HepG2 (cell line): ENCODE measurements around the gene PGPEP1. TPM values are rescaled to one million over a fixed set of nuclear protein-coding genes. Genes with fewer than 3 reads are reported as not detected.
A peak's percentile ranks its signal among the peaks of the same experiment; 100 is the strongest.

Source experiments
- ARNT2 ChIP-seq: sonication (generic); formaldehyde crosslinking; IDR thresholded peaks from 2 replicates; pipeline ENCODE4 v1.8.0; 2022; ENCODE audit warnings: mild to moderate bottlenecking, low read depth, missing genetic modification reagents, moderate library complexity
- BORCS8-MEF2B ChIP-seq: sonication (generic); formaldehyde crosslinking; IDR thresholded peaks from 2 replicates; pipeline ENCODE4 v1.8.0; 2022; ENCODE audit warnings: mild to moderate bottlenecking, missing genetic modification reagents
- FOXJ3 ChIP-seq: sonication (generic); formaldehyde crosslinking; IDR thresholded peaks from 2 replicates; pipeline ENCODE4 v1.4.0; 2020; ENCODE audit warnings: missing genetic modification reagents, mild to moderate bottlenecking, borderline replicate concordance
- HOXA3 ChIP-seq: sonication (generic); formaldehyde crosslinking; IDR thresholded peaks from 2 replicates; pipeline ENCODE4 v1.5.0; 2020; ENCODE audit warnings: missing genetic modification reagents
- MLXIP ChIP-seq: sonication (generic); formaldehyde crosslinking; IDR thresholded peaks from 2 replicates; pipeline ENCODE4 v1.9.0; 2021; ENCODE audit warnings: missing genetic modification reagents, borderline replicate concordance
- NFYC ChIP-seq: IDR thresholded peaks from 2 replicates; pipeline ENCODE4 v1.6.1; 2016; ENCODE audit warnings: missing genetic modification reagents, missing compliant biosample characterization
- NONO ChIP-seq, 2 experiments: fragments of 450-650 bp in 1 of 2; sonication (generic) in 1 of 2; formaldehyde crosslinking in 1 of 2; IDR thresholded peaks in 1 of 2; conservative IDR thresholded peaks in 1 of 2; 2 replicates each; pipeline versions ENCODE4 v1.6.1 to v1.8.0; 2017 to 2022; ENCODE audit warnings: mild to moderate bottlenecking in 1 of 2, missing genetic modification reagents in 1 of 2, moderate library complexity in 1 of 2
- RFX1 ChIP-seq: fragments of 450-650 bp; IDR thresholded peaks from 2 replicates; pipeline ENCODE4 v1.6.1; 2017
- RFX3 ChIP-seq: IDR thresholded peaks from 2 replicates; pipeline ENCODE4 v1.6.1; 2016; ENCODE audit warnings: missing biosample characterization, missing genetic modification reagents
- SAP130 ChIP-seq: IDR thresholded peaks from 2 replicates; pipeline ENCODE4 v1.6.1; 2016; ENCODE audit warnings: low read depth
- TCF12 ChIP-seq, 2 experiments: fragments of 450-650 bp in 1 of 2; sonication (generic) in 1 of 2; formaldehyde crosslinking in 1 of 2; IDR thresholded peaks; 2 replicates each; pipeline versions ENCODE4 v1.6.1 to v1.8.0; 2017 to 2022; ENCODE audit warnings: antibody characterized with exemption in 1 of 2, mild to moderate bottlenecking in 1 of 2, missing genetic modification reagents in 1 of 2, moderate library complexity in 1 of 2
- TEAD3 ChIP-seq: optimal IDR thresholded peaks from 2 replicates; pipeline ENCODE3; 2016; ENCODE audit warnings: borderline replicate concordance
- THAP9 ChIP-seq: sonication (generic); formaldehyde crosslinking; IDR thresholded peaks from 2 replicates; pipeline ENCODE4; 2020; ENCODE audit warnings: missing genetic modification reagents, mild to moderate bottlenecking, borderline replicate concordance
- ZBTB21 ChIP-seq: sonication (generic); formaldehyde crosslinking; IDR thresholded peaks from 2 replicates; pipeline ENCODE4 v1.4.0; 2020; ENCODE audit warnings: missing genetic modification reagents
- ZNF414 ChIP-seq: sonication (generic); formaldehyde crosslinking; IDR thresholded peaks from 2 replicates; pipeline ENCODE4 v1.5.0; 2020; ENCODE audit warnings: missing genetic modification reagents
- ZNF772 ChIP-seq: sonication (generic); formaldehyde crosslinking; IDR thresholded peaks from 2 replicates; pipeline ENCODE4 v1.5.0; 2020; ENCODE audit warnings: mild to moderate bottlenecking, missing genetic modification reagents
- ZSCAN22 ChIP-seq: sonication (generic); formaldehyde crosslinking; IDR thresholded peaks from 2 replicates; pipeline ENCODE4 v1.4.0; 2020; ENCODE audit warnings: mild to moderate bottlenecking, missing genetic modification reagents
- polyA plus RNA-seq, 8 experiments: library from polyadenylated mRNA; depleted of rRNA in 3 of 8; stranded (reverse) in 7 of 8; unstranded in 1 of 8; fragments of >200 nt; fragmentation: Illumina TruSeq in 4 of 8; extraction: Trizol in 4 of 8; gene quantifications; 2 replicates each; pipeline versions ENCODE4 v1.2.1 to v1.2.3, GENCODE V29; 2011 to 2016; ENCODE audit warnings: low read depth in 4 of 8, missing spikeins in 1 of 8, mixed read lengths in 1 of 8; ENCODE audit not compliant: insufficient read depth in 1 of 8
- total RNA-seq, 5 experiments: library from RNA; depleted of rRNA; stranded (reverse); fragments of >200 nt; fragmentation: Illumina TruSeq; extraction: Trizol; gene quantifications; 2 replicates each; pipeline ENCODE4 v1.2.3, GENCODE V29; 2016; ENCODE audit warnings: low read depth in 1 of 5
- TF ChIP-seq, protein P1 (sequence below): sonication (generic); formaldehyde crosslinking; IDR thresholded peaks from 2 replicates; pipeline ENCODE4 v1.5.1; 2020; ENCODE audit warnings: mild to moderate bottlenecking, missing genetic modification reagents, moderate library complexity
- TF ChIP-seq, protein P2 (sequence below): sonication (generic); formaldehyde crosslinking; IDR thresholded peaks from 2 replicates; pipeline ENCODE4 v1.4.0; 2020; ENCODE audit warnings: missing genetic modification reagents, borderline replicate concordance

The PGPEP1 gene
- total and polyA plus RNA-seq, 2 of the 13 experiments (the other 11 are each of a cell fraction or from before 2014, with no cell fraction given): 53.1 to 56.6 TPM

DNA sequence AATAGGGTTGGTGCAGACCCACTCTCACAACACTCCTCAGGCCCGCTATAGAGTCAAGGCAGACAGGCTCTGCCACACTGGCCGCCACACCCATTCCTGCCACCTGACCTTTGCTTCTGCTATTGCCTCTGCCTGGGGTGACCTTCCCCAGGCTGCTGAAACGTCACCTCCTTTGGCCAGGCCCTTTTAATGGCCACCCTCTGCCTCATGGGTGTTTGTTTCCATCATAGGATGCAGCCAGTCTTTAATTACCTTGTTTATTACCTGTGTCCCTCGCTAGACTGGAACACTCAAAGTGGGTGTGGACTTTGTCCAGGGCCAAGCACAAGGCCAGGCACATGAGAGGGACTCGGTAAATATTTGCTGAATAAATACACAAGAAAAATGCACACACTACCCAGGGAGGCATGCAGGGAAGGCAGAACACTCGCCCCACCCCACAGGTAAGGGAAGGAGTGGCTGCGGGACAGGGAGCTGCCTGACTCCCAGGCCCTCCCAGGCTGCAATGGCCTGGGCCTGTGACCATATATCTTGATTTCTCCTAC lies 20.7 kb upstream of the PGPEP1 start (continued):
- TF ChIP-seq MLXIP (CRISPR knock-in tag): no peak
- TF ChIP-seq ARNT2 (CRISPR knock-in tag): no peak
- TF ChIP-seq, protein P1, sequence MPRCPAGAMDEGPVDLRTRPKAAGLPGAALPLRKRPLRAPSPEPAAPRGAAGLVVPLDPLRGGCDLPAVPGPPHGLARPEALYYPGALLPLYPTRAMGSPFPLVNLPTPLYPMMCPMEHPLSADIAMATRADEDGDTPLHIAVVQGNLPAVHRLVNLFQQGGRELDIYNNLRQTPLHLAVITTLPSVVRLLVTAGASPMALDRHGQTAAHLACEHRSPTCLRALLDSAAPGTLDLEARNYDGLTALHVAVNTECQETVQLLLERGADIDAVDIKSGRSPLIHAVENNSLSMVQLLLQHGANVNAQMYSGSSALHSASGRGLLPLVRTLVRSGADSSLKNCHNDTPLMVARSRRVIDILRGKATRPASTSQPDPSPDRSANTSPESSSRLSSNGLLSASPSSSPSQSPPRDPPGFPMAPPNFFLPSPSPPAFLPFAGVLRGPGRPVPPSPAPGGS: peak; percentile 81
- no peak for TF ChIP-seq RFX1
- TF ChIP-seq FOXJ3 (CRISPR knock-in tag): peak; percentile 85; the same call in 1 of the 2 replicates
- no peak for TF ChIP-seq NONO (IDR thresholded peaks at IDR 0.05)
- peak; percentile 78 for TF ChIP-seq NONO (CRISPR knock-in tag; conservative IDR thresholded peaks at IDR 0.05)
- TF ChIP-seq NFYC (CRISPR knock-in tag): 0 out of 2 replicates have a peak, but pooled peaks have one; percentile 10
- TF ChIP-seq ZNF414: peak; percentile 33; the same call in 1 of the 2 replicates
- TF ChIP-seq, protein P2, sequence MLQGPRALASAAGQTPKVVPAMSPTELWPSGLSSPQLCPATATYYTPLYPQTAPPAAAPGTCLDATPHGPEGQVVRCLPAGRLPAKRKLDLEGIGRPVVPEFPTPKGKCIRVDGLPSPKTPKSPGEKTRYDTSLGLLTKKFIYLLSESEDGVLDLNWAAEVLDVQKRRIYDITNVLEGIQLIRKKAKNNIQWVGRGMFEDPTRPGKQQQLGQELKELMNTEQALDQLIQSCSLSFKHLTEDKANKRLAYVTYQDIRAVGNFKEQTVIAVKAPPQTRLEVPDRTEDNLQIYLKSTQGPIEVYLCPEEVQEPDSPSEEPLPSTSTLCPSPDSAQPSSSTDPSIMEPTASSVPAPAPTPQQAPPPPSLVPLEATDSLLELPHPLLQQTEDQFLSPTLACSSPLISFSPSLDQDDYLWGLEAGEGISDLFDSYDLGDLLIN: no peak
- 0 out of 2 replicates have a peak, but pooled peaks have one; percentile 46 for TF ChIP-seq ZSCAN22 (CRISPR knock-in tag)
- TF ChIP-seq HOXA3 (CRISPR knock-in tag): peak; percentile 88
- peak; percentile 39; the same call in 1 of the 2 replicates for TF ChIP-seq ZNF772 (CRISPR knock-in tag)
- TF ChIP-seq SAP130 (CRISPR knock-in tag): peak; percentile 95
- TF ChIP-seq ZBTB21 (CRISPR knock-in tag): peak; percentile 85
- TF ChIP-seq THAP9 (CRISPR knock-in tag): peak; percentile 70; the same call in 1 of the 2 replicates
- peak; percentile 36; the same call in 1 of the 2 replicates for TF ChIP-seq RFX3 (CRISPR knock-in tag)
- TF ChIP-seq TEAD3 (CRISPR knock-in tag): peak; percentile 90
- no peak for TF ChIP-seq TCF12 (IDR thresholded peaks at IDR 0.05)
- TF ChIP-seq TCF12 (CRISPR knock-in tag; IDR thresholded peaks at IDR 0.05): 0 out of 2 replicates have a peak, but pooled peaks have one; percentile 30
- TF ChIP-seq BORCS8-MEF2B (CRISPR knock-in tag): peak; percentile 47; the same call in 1 of the 2 replicates
